Motor neuron (in vitro differentiated cells): Measurements from ENCODE around the gene EFEMP2. TPM values are rescaled to one million over a fixed set of nuclear protein-coding genes. Genes with fewer than 3 reads are reported as not detected.
"Not testable (repeated sequence)": the region's sequence is repeated elsewhere in the genome, so short reads cannot be mapped to it uniquely, and the experiment has no call there.

Source experiments
- ATAC-seq, 8 experiments: fragments of 200-7000 bp; cut with Tn5 transposase; replicated peaks in 6 of 8; 2 replicates each; pipeline ENCODE4 v1.8.0; 2021; ENCODE audit warnings: mild to moderate bottlenecking in 8 of 8, moderate library complexity in 8 of 8
- H3K27ac ChIP-seq, 2 donors: fragments of 250-450 bp; sonication (Bioruptor Pico); 2 replicates each; pipeline ENCODE4 v1.9.0; 2021; ENCODE audit warnings: antibody characterized with exemption in 2 of 2, mild to moderate bottlenecking in 2 of 2, moderate library complexity in 1 of 2
- H3K4me1 ChIP-seq, 2 donors: fragments of 250-450 bp; sonication (Bioruptor Pico); replicated peaks in 1 of 2; 2 replicates each; pipeline ENCODE4 v1.6.1; 2021; ENCODE audit warnings: antibody characterized with exemption in 2 of 2, mild to moderate bottlenecking in 2 of 2, moderate library complexity in 1 of 2
- H3K4me3 ChIP-seq, 5 donors: fragments of 250-450 bp; sonication (Bioruptor Pico); 2 replicates each; pipeline ENCODE4 v1.9.0; 2021; ENCODE audit warnings: antibody characterized with exemption in 5 of 5, mild to moderate bottlenecking in 5 of 5, moderate library complexity in 4 of 5
- WGBS, 10 experiments: fragments of 450-650 bp; shearing (Covaris generic); methylation state at CpG; one replicate each; pipeline ENCODE4 v1.0.0; 2022; 5-methylcytosine and 5-hydroxymethylcytosine counted together
- in situ Hi-C, 9 experiments: fragments of 400-800 bp; cut with MboI; loops; one replicate each; pipeline ENCODE4 v1.15.0; 2021; ENCODE audit warnings: low sequenced_read_pairs in 9 of 9, low pct_unique_long_range_greater_than_20kb in 2 of 9; ENCODE audit not compliant: unreplicated experiment in 9 of 9
- total RNA-seq, 8 experiments: library from RNA; unstranded; fragments of 300-600 nt; gene quantifications; 2 replicates each; pipeline versions ENCODE4 v1.2.3 to v1.2.4, GENCODE V29; 2022

EFEMP2 gene
- total RNA-seq, 8 experiments from 2014 or later, result 6.9 to 100 (median 10.4) TPM

DNA sequence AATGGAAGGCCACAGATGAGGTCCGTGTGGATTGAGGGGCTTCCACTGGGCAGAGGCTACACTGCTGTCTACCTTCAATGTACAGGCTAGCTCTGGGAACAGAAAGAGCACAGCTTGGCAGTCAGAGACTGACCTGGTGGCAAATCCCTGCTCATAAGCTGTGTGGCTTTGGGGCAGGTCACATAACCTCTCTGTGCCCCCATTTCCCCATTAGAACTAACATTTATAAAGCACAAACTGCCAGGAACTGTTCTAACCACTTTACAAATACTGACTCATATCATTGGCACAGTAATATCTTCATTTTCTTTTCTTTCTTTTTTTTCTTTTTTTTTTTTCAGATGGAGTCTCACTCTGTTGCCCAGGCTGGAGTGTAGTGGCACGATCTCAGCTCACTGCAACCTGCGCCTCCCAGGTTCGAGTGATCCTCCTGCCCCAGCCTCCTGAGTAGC, 24.4 kb upstream of the EFEMP2 start:
- in situ Hi-C loops, result loop anchor here in 1 of 9 experiments (25.0 kb wide), 1 partner anchor 90 kb away; no protein-coding TSS in a partner anchor
- ATAC-seq, result no peak
- Histone ChIP-seq H3K27ac (no peak overlapping the region), H3K4me1 (peaks cover 5 to 12% of the 10 kb centered on the region in 2 donors), H3K4me3 (no peak overlapping the region)
- WGBS, 10 experiments, result 17 to 100% (median 80%) methylated on average over 1 to 4 of the region's 4 CpGs; no CpG with 5 or more reads in 1 of the 10 experiments

GRCh38 chr11:65896034-65896999, 23.7 kb upstream of the EFEMP2 start:
- Histone ChIP-seq H3K4me3 (no peak overlapping the region), H3K27ac (no peak overlapping the region), H3K4me1 (peaks cover 12 to 16% of the 10 kb centered on the region in 2 donors)
- no peak for ATAC-seq
- in situ Hi-C loops, result loop anchor here in 1 of 9 experiments (25.0 kb wide), 1 partner anchor 91 kb away; no protein-coding TSS in a partner anchor
- 71 to 100% (median 83%) methylated on average over 1 to 11 of the region's 14 CpGs; no CpG with 5 or more reads in 3 of the 10 experiments for WGBS, 10 experiments

DNA sequence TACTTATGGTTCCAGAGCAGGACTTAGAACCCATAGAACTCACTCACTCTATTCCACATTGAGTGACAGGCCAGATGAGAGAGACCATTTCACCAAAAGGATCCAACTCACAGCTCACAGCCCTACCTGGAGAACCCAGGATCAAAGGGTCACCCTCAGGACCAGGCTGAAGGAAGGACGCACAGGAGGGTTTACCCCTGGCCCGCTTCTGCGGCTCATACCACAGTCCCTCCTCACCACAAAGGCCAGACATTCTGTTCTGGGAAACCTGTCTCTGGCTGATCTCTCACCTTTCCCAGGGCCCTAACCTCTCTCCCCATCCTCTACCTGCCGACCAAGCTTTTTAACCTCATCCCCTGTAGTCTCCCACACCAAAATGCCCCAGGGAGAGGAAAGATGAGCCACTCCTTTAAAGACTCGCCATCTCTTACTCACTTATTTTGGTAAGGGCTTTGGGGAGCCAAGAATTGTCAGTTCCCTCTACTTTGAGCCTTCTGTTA, 22.9 kb upstream of the EFEMP2 start:
- Histone ChIP-seq H3K4me1 (peaks cover 12 to 16% of the 10 kb centered on the region in 2 donors), H3K27ac (no peak overlapping the region), H3K4me3 (no peak overlapping the region)
- no peak for ATAC-seq
- 11 to 100% (median 79%) methylated on average over 1 to 4 of the region's 5 CpGs; no CpG with 5 or more reads in 2 of the 10 experiments for WGBS, 10 experiments
- in situ Hi-C loops, result loop anchor here in 1 of 9 experiments (25.0 kb wide), 1 partner anchor 92 kb away; no protein-coding TSS in a partner anchor

- ATAC-seq, result no peak
- no peak overlapping the region for H3K4me3 ChIP-seq
- peaks cover 22 to 24% of the 10 kb centered on the region in 2 donors for H3K4me1 ChIP-seq
- WGBS, 10 experiments, result 84 to 100% (median 90%) methylated on average over 1 to 12 of the region's 16 CpGs; no CpG with 5 or more reads in 4 of the 10 experiments
- peak overlapping the region in 1 of 2 donors; percentile 15 for H3K27ac ChIP-seq
- in situ Hi-C loops, result loop anchor here in 1 of 9 experiments (25.0 kb wide), 1 partner anchor 93 kb away; no protein-coding TSS in a partner anchor
Observed at GRCh38 chr11:65894034-65894591, 21.5 kb upstream of the EFEMP2 start.

- no peak for ATAC-seq
- WGBS, 10 experiments, result 80 to 83% methylated on average over 2 to 4 of the region's 10 CpGs; no CpG with 5 or more reads in 8 of the 10 experiments
- Histone ChIP-seq H3K27ac (no peak overlapping the region), H3K4me3 (no peak overlapping the region), H3K4me1 (peaks cover 24 to 26% of the 10 kb centered on the region in 2 donors)
- in situ Hi-C loops, result loop anchor here in 1 of 9 experiments (25.0 kb wide), 1 partner anchor 95 kb away; no protein-coding TSS in a partner anchor
Observed at GRCh38 chr11:65892661-65893317, 20.2 kb upstream of the EFEMP2 start.

DNA sequence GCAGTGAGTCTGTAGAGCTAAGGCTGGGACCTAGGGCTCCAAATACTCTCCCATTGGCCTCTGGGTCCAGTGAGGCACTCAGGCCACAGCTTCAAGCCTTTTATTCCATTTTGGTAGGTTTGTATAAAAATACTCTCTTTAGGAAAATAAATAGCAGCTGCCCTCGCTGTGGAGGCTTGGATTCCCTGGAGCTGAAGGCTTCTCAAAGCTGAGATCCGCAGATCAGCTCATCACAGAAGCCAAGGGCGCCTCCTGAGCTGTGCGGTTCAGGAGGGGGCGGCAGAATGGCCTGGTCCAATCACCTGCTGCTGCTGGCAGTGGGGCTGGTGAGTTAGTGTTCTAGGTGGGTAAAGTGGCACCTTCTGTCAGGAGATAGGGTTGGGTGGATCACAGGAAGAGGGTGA, 19.5 kb upstream of the EFEMP2 start:
- ATAC-seq, H3K27ac ChIP-seq: not testable (repeated sequence)
- 55 to 88% (median 61%) methylated on average over 2 to 4 of the region's 5 CpGs; no CpG with 5 or more reads in 7 of the 10 experiments for WGBS, 10 experiments
- Histone ChIP-seq H3K4me3 (peak overlapping the region; percentile 52 to 65 (median 54)), H3K4me1 (peaks cover 29 to 30% of the 10 kb centered on the region in 2 donors)
- in situ Hi-C loops, result loop anchor here in 1 of 9 experiments (25.0 kb wide), 1 partner anchor 95 kb away; no protein-coding TSS in a partner anchor

DNA sequence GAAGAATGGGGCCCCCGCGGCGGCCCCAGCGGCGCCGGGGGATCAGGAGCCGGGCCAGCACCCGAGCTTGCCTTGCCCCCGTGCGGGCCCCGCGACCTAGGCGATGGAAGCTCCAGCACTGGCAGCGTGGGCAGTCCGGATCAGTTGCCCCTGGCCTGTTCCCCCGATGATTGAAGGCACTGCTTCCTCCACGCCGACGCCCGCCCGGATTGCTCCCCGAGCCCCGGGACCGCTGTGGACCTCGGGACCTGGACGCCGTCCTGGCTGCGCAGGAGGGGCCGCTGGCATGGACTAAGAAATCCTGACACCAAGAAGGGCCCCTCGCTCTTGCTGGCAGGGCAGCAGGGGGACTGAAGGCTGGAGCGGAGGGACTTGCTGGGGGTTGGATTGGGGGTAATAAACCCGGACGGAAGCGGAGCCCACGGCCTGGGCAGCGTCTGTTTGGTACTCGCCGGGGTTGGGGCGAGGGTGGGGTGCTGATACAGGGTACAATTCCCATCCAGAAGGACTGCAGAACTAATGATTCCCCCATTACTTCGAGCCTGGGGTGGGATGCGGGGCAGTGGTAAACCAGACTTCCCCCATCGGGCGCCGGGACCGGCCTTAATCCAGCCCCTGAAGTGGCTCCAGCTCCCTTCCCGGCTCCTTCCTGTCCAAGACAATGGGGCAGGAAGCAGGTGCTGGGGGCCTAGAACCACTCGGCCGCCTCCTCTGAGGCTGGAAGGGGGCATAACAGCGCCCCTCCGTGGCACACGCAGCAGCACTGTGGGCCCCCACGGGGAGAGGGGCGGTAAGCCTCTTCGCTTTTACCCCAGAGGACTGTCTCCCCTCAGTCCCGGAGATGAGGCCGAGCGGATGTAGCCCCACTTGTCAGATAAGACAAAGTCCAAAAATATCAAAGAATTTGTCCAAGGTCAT, 18.9 kb upstream of the EFEMP2 start:
- Histone ChIP-seq H3K27ac (no peak overlapping the region), H3K4me3 (peak overlapping the region; percentile 52 to 65 (median 54)), H3K4me1 (peaks cover 34 to 36% of the 10 kb centered on the region in 2 donors)
- 10 to 43% (median 33%) methylated on average over 2 to 10 of the region's 57 CpGs; no CpG with 5 or more reads in 4 of the 10 experiments for WGBS, 10 experiments
- in situ Hi-C loops, result loop anchor here in 1 of 9 experiments (25.0 kb wide), 1 partner anchor 96 kb away; no protein-coding TSS in a partner anchor
- no peak for ATAC-seq

- Histone ChIP-seq H3K4me3 (peak within 1 kb of the TSS; percentile 52 to 65 (median 54)), H3K4me1 (peaks cover 34 to 36% of the 10 kb centered on the region in 2 donors), H3K27ac (peak within 1 kb of the TSS; percentile 45 to 65)
- in situ Hi-C loops, result loop anchor here in 1 of 9 experiments (25.0 kb wide), 1 partner anchor 97 kb away; no protein-coding TSS in a partner anchor
- ATAC-seq, result peak; percentile 33 to 70 (median 64)
- 0 to 1% (median 0%) methylated on average over 1 to 33 of the region's 94 CpGs; no CpG with 5 or more reads in 4 of the 10 experiments for WGBS, 10 experiments
Observed at GRCh38 chr11:65890324-65891218, 18.0 kb upstream of the EFEMP2 start, which contains the start of gene CCDC85B. Gene CCDC85B, plus strand, starts transcription at chr11:65890673. Its CDS starts 111 bp downstream, at chr11:65890784.

GRCh38 chr11:65888163-65888814, 15.7 kb upstream of the EFEMP2 start, which contains the start of gene FIBP:
Gene FIBP, minus strand, starts transcription at chr11:65888471. Its CDS starts 53 bp downstream, at chr11:65888418.
- 0 to 5% (median 0%) methylated on average over 1 to 23 of the region's 57 CpGs; no CpG with 5 or more reads in 5 of the 10 experiments for WGBS, 10 experiments
- peaks cover 32 to 34% of the 10 kb centered on the region in 2 donors for H3K4me1 ChIP-seq
- in situ Hi-C loops, result loop anchor here in 2 of 9 experiments (10.0 to 25.0 kb wide), 2 partner anchors 97 to 99 kb away; no protein-coding TSS in a partner anchor
- H3K4me3 ChIP-seq, result peak within 1 kb of the TSS; percentile 55 to 95 (median 58)
- peak within 1 kb of the TSS; percentile 88 for H3K27ac ChIP-seq
- ATAC-seq, result peak; percentile 40 to 81 (median 78)

DNA sequence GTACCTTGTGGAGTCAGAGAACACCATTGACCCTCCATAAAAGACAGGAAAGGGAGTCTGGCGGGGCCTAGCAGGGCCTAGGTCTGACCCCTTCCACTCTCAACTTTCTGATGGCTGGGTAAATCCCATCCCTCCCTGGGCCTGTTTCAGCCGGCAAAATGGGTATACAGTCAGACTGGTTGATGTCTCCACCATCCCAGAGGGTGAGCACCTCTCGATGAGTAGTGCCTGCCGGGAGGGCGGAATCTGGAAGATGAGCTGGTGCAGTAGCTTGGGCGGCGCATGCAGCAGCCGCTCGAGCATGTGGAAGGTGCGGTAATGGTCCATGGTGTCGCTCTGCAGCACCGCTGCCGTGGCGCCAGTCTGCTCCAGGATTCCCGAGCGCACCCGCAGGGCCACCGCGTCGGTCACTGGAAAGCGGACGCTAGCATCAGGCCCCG, 15.1 kb upstream of the EFEMP2 start:
- in situ Hi-C loops, result loop anchor here in 2 of 9 experiments (10.0 to 25.0 kb wide), 2 partner anchors 97 to 100 kb away; no protein-coding TSS in a partner anchor
- Histone ChIP-seq H3K4me1 (peaks cover 31 to 34% of the 10 kb centered on the region in 2 donors), H3K4me3 (peak overlapping the region; percentile 55 to 95 (median 58)), H3K27ac (peak overlapping the region; percentile 88)
- WGBS, 10 experiments, result 0 to 10% (median 0%) methylated on average over 1 to 9 of the region's 23 CpGs; no CpG with 5 or more reads in 4 of the 10 experiments
- ATAC-seq, result peak in 3 of 8 experiments; percentile 3 to 6 (median 5)
